Measurements from ENCODE around the gene EIF5AL1.

- TF ChIP-seq, protein P1, sequence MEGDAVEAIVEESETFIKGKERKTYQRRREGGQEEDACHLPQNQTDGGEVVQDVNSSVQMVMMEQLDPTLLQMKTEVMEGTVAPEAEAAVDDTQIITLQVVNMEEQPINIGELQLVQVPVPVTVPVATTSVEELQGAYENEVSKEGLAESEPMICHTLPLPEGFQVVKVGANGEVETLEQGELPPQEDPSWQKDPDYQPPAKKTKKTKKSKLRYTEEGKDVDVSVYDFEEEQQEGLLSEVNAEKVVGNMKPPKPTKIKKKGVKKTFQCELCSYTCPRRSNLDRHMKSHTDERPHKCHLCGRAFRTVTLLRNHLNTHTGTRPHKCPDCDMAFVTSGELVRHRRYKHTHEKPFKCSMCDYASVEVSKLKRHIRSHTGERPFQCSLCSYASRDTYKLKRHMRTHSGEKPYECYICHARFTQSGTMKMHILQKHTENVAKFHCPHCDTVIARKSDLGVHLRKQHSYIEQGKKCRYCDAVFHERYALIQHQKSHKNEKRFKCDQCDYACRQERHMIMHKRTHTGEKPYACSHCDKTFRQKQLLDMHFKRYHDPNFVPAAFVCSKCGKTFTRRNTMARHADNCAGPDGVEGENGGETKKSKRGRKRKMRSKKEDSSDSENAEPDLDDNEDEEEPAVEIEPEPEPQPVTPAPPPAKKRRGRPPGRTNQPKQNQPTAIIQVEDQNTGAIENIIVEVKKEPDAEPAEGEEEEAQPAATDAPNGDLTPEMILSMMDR (IDR thresholded peaks at IDR 0.05; ENCODE audit: poor library complexity), result no peak
- no peak for TF ChIP-seq EZH2 (IDR thresholded peaks at IDR 0.05; ENCODE audit: borderline replicate concordance)
- no peak for TF ChIP-seq EZH2phosphoT487 (IDR thresholded peaks at IDR 0.05; ENCODE audit: low read depth, severe bottlenecking, unreplicated experiment)
Observed at GRCh38 chr10:79473496-79474095, 38.7 kb upstream of the EIF5AL1 start.

Measured in hepatocyte (in vitro differentiated cells).